ENCODE measurements around the gene TCF4.

DNA sequence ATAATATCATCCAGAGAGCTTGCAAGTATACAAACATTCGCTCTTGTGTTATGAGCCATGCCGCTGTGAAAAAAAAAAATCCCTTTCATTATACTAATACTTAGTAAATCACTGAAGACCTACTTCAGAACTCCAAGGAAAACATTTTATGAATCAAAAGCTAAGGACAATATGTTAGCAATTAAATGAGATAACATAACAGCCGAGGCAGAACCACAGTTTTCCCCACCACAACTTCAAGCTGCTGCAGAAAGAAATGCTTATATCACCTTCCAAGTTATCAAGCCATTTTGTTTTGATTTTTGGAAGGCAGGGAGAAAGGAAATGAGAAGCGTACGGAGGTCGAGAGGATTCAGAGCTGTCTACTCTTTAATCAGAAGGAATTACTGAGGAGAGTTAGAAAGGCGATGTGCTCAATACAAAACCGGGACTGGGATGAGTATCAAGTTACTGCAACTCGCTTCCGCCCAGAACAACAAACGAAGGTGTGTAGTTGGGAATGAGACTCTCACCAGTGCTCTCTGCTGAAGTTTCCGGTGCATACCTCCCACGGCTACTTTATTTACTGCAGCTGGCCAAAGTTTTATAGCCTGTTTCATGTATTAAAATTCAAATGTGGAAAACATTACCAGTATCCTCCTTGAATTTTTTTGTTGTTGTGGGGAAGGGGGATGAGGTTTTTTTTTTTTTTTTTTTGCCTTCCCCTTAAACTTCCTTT, 336.6 kb downstream of the TCF4 start:
- TF ChIP-seq, protein P1, sequence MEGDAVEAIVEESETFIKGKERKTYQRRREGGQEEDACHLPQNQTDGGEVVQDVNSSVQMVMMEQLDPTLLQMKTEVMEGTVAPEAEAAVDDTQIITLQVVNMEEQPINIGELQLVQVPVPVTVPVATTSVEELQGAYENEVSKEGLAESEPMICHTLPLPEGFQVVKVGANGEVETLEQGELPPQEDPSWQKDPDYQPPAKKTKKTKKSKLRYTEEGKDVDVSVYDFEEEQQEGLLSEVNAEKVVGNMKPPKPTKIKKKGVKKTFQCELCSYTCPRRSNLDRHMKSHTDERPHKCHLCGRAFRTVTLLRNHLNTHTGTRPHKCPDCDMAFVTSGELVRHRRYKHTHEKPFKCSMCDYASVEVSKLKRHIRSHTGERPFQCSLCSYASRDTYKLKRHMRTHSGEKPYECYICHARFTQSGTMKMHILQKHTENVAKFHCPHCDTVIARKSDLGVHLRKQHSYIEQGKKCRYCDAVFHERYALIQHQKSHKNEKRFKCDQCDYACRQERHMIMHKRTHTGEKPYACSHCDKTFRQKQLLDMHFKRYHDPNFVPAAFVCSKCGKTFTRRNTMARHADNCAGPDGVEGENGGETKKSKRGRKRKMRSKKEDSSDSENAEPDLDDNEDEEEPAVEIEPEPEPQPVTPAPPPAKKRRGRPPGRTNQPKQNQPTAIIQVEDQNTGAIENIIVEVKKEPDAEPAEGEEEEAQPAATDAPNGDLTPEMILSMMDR (IDR thresholded peaks at IDR 0.05; ENCODE audit: extremely low read depth in 1 of 2, insufficient read depth in 1 of 2, low read depth in 1 of 2, low read length in 2 of 2): no peak
- no peak for TF ChIP-seq GATA2 (IDR thresholded peaks at IDR 0.05; ENCODE audit: insufficient read depth, insufficient read length, low read depth, low read length)
- no peak for TF ChIP-seq EZH2 (IDR thresholded peaks at IDR 0.05; ENCODE audit: borderline replicate concordance, low read depth, low read length, severe bottlenecking)
- no peak for TF ChIP-seq POLR2A (IDR thresholded peaks at IDR 0.05; ENCODE audit: low read depth, low read length)
- no peak for TF ChIP-seq FOS (IDR thresholded peaks at IDR 0.05; ENCODE audit: borderline replicate concordance, insufficient read depth, low read length)
